OCI-LY3 (cell line): ENCODE results near the gene CPXM2.

Experiments used
- H2AFZ ChIP-seq: fragments of 200-600, 300-600 bp; shearing (Covaris generic); 2 replicates; pipeline ENCODE4 v1.6.0; 2014; ENCODE audit warnings: antibody characterized with exemption, low read depth, low read length
- H3K27ac ChIP-seq: fragments of 200-600, 300-600 bp; sonication (generic); 2 replicates; pipeline ENCODE4 v1.5.1; 2014; ENCODE audit warnings: mild to moderate bottlenecking, low read length, moderate library complexity, mixed read lengths
- H3K27me3 ChIP-seq: fragments of 200-600, 300-600 bp; sonication (generic); 2 replicates; pipeline ENCODE4 v1.6.1; 2014; ENCODE audit warnings: low read depth, low read length, mixed read lengths
- H3K36me3 ChIP-seq: fragments of 200-600, 300-600 bp; sonication (generic); replicated peaks from 2 replicates; pipeline ENCODE3; 2014; ENCODE audit warnings: low read depth, low read length, mixed read lengths
- H3K4me1 ChIP-seq: fragments of 300-600, 200-600 bp; sonication (generic); 2 replicates; pipeline ENCODE4 v1.6.1; 2014; ENCODE audit warnings: low read length, mixed read lengths
- H3K4me2 ChIP-seq: fragments of 200-600, 300-600 bp; sonication (generic); 2 replicates; pipeline ENCODE4 v1.6.1; 2014; ENCODE audit warnings: low read length, mixed read lengths
- H3K4me3 ChIP-seq: fragments of 300-600, 200-600 bp; sonication (generic); 2 replicates; pipeline ENCODE4 v1.5.1; 2014; ENCODE audit warnings: antibody characterized with exemption, mild to moderate bottlenecking, low read length, moderate library complexity
- H3K79me2 ChIP-seq: fragments of 300-600, 200-600 bp; shearing (Covaris generic); 2 replicates; pipeline ENCODE4 v1.6.1; 2014; ENCODE audit warnings: mild to moderate bottlenecking, low read length, mixed read lengths
- H3K9ac ChIP-seq: fragments of 300-600, 200-600 bp; shearing (Covaris generic); 2 replicates; pipeline ENCODE4 v1.6.0; 2014; ENCODE audit warnings: mild to moderate bottlenecking, low read length, moderate library complexity
- H3K9me3 ChIP-seq: fragments of 200-600, 300-600 bp; shearing (Covaris generic); 2 replicates; pipeline ENCODE4 v1.6.1; 2014; ENCODE audit warnings: low read length, mixed read lengths; ENCODE audit not compliant: insufficient read depth
- H4K20me1 ChIP-seq: fragments of 200-600, 300-600 bp; sonication (generic); 2 replicates; pipeline ENCODE4 v1.6.1; 2016; ENCODE audit warnings: low read length, mixed read lengths; ENCODE audit not compliant: insufficient read depth
- EZH2phosphoT487 ChIP-seq: fragments of 200-600 bp; shearing (Covaris generic); IDR thresholded peaks from 2 replicates; pipeline ENCODE4 v1.6.1; 2018; ENCODE audit warnings: antibody characterized with exemption, mixed run types, low read depth
- TF ChIP-seq, protein P1 (sequence below): fragments of 200-600, 300-600 bp; sonication (generic); IDR thresholded peaks from 2 replicates; pipeline ENCODE4 v1.5.1; 2014; ENCODE audit warnings: antibody characterized with exemption, low read length, low read depth

Gene CPXM2

DNA sequence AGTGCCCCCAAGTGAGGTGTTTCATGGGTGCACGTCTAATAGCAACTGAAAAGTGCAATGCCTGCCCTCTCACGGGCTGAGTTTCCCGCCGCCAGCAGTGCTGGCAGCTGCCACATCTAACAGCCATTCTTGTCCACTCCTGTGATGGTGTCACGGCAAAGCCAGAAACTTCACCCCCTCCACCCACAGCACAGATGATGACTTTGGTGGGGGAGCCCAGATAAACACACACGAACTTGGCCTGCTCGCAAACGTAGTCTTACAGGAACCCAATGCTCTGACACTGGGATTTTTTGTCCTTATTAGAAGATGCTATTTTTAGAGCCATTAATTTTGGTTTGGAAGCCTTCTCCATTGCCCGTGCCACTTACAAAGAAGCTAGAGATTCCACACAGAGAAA lies 26.7 kb downstream of the CPXM2 start:
- H3K27me3 ChIP-seq = no peaks in the 10 kb centered on the region
- no peak overlapping the region for H3K9ac ChIP-seq
- H3K4me1 ChIP-seq = no peaks in the 10 kb centered on the region
- no peak overlapping the region for H3K4me2 ChIP-seq
- no peak overlapping the region for H3K27ac ChIP-seq
- TF ChIP-seq, protein P1, sequence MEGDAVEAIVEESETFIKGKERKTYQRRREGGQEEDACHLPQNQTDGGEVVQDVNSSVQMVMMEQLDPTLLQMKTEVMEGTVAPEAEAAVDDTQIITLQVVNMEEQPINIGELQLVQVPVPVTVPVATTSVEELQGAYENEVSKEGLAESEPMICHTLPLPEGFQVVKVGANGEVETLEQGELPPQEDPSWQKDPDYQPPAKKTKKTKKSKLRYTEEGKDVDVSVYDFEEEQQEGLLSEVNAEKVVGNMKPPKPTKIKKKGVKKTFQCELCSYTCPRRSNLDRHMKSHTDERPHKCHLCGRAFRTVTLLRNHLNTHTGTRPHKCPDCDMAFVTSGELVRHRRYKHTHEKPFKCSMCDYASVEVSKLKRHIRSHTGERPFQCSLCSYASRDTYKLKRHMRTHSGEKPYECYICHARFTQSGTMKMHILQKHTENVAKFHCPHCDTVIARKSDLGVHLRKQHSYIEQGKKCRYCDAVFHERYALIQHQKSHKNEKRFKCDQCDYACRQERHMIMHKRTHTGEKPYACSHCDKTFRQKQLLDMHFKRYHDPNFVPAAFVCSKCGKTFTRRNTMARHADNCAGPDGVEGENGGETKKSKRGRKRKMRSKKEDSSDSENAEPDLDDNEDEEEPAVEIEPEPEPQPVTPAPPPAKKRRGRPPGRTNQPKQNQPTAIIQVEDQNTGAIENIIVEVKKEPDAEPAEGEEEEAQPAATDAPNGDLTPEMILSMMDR = no peak
- TF ChIP-seq EZH2phosphoT487 = no peak
- no peaks in the 10 kb centered on the region for H3K36me3 ChIP-seq
- H3K4me3 ChIP-seq = no peak overlapping the region
- no peak overlapping the region for H2AFZ ChIP-seq
- H4K20me1 ChIP-seq = no peaks in the 10 kb centered on the region
- no peaks in the 10 kb centered on the region for H3K9me3 ChIP-seq
- H3K79me2 ChIP-seq = no peaks in the 10 kb centered on the region

DNA sequence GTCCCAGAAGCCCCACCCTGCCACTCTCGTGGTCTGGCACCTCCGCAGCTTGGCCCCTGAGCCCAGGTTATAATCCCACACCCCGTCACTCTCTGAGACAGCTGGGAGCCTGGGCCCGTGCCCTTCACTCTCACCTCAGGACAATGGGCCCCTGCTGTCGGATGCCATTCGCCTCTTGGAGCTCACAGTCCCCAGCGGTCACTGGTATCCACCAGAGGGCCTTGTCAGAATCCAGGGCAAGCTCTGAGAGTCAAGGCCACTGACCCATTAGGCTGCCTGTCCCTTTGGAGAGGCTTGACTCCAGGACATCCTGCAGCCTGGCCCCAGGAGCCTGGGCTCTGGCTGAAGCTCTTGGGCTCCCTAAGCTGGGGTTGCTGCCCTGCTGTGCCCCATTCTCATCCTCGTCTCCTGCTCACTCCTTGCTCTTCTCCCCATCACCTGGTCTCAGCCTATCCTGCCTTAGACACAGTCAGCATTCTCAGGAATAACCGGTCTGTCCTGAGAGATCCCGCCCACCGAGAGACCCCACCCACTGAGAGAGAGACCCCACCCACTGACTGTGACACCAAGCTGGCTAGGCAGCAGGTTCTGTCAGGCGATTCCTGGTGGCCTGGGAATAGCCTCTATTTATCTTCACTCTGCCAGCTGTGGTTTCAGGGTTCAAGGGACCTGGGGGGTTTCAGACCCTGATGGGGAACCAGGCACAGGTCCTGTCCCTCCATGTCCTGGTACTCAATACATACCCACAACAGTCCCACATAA lies 27.7 kb downstream of the CPXM2 start:
- H3K4me1 ChIP-seq = no peaks in the 10 kb centered on the region
- H2AFZ ChIP-seq = no peak overlapping the region
- H3K4me2 ChIP-seq = no peak overlapping the region
- TF ChIP-seq, protein P1 = no peak
- TF ChIP-seq EZH2phosphoT487 = no peak
- no peaks in the 10 kb centered on the region for H3K36me3 ChIP-seq
- no peak overlapping the region for H3K4me3 ChIP-seq
- H3K27me3 ChIP-seq = no peaks in the 10 kb centered on the region
- H3K79me2 ChIP-seq = no peaks in the 10 kb centered on the region
- no peak overlapping the region for H3K27ac ChIP-seq
- no peaks in the 10 kb centered on the region for H3K9me3 ChIP-seq
- no peaks in the 10 kb centered on the region for H4K20me1 ChIP-seq
- no peak overlapping the region for H3K9ac ChIP-seq

DNA sequence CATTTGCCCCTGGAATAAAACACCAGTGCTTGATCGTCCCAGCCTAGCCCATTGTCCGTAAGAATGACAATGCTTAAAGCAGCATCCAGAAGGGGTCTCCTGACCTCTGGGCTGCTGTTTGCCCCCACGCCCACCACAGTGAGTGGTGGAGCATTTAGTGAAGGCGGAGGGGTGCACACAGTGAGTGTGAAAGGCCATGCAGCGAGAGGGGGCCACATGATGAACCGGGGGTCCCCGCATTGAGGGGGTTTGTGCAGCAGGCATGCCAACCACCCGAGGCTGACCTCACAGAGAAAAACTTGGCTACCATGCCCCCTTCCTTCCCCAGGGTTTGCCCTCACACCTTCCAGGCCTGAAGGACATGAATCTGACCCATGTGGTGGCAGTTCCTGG lies 28.4 kb downstream of the CPXM2 start:
- TF ChIP-seq, protein P1 = no peak
- no peak for TF ChIP-seq EZH2phosphoT487
- no peaks in the 10 kb centered on the region for H3K79me2 ChIP-seq
- no peak overlapping the region for H3K9ac ChIP-seq
- no peak overlapping the region for H3K4me2 ChIP-seq
- no peak overlapping the region for H3K4me3 ChIP-seq
- no peaks in the 10 kb centered on the region for H3K4me1 ChIP-seq
- H3K27me3 ChIP-seq = no peaks in the 10 kb centered on the region
- H2AFZ ChIP-seq = no peak overlapping the region
- no peaks in the 10 kb centered on the region for H3K9me3 ChIP-seq
- no peaks in the 10 kb centered on the region for H3K36me3 ChIP-seq
- H4K20me1 ChIP-seq = no peaks in the 10 kb centered on the region
- H3K27ac ChIP-seq = no peak overlapping the region

DNA sequence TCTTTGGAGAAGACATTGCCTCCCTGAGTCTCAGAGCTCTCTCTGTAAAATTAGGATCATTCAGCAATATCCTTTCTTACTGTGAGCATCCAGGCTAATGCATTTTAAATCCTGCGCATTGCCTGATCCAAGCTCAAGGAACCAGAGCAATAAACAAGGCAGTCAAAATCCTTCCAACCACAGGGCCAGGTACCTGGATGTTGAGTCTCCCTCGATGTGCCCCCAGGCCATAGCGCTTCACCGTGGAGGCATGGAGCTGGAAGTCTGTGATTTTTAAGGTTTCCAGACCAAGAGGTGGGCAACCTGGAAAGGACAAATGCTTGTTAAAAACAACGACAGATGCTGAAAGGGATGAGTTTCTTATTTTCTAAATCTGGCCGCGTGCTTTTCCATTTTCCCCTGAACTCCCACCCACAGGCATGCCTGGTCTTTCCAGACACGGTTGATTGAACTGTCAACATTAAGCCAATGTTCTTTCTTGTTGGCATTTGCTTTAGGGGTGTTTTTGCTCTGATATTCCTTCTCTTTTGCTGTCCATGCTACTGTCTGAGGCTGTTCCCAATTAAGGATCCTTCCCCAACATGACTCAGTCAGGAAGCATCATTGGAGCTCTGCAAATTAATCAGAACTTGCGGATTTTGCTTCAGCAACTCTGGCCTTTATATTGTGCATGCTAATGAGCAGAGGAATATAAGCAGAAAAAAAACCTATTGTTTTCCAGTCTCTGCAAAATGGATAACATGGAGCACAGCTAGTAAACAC lies 29.0 kb downstream of the CPXM2 start:
- no peaks in the 10 kb centered on the region for H3K36me3 ChIP-seq
- no peak overlapping the region for H3K27ac ChIP-seq
- no peaks in the 10 kb centered on the region for H3K79me2 ChIP-seq
- H3K27me3 ChIP-seq = no peaks in the 10 kb centered on the region
- H3K4me1 ChIP-seq = no peaks in the 10 kb centered on the region
- no peak overlapping the region for H2AFZ ChIP-seq
- no peak overlapping the region for H3K9ac ChIP-seq
- TF ChIP-seq EZH2phosphoT487 = no peak
- TF ChIP-seq, protein P1 = no peak
- H3K9me3 ChIP-seq = no peaks in the 10 kb centered on the region
- no peak overlapping the region for H3K4me3 ChIP-seq
- no peaks in the 10 kb centered on the region for H4K20me1 ChIP-seq
- no peak overlapping the region for H3K4me2 ChIP-seq
